ENCODE results near the gene TOGARAM2.
A peak's percentile ranks its signal among the peaks of the same experiment; 100 is the strongest.

TOGARAM2 gene

DNA sequence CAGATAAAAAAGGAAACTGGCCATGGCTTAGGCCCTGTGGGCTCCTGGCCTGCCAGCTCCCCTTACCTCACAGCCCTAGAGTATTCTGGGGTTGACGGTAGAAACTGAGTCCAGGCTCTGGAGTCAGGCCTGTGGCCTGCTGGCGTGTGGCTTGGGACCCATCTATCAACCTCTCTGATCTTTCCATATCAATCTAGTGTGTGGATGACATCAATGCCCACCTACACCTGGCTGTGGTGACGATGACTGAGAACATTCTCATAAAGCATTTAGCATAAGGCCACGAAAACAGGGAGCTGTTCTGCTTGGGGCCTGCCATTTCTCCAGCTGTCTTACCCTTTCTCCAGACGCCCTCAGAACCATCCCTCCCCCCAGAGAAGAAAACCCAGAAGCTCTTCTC is 75.4 kb downstream of the TOGARAM2 start:
- DNase-seq (ENCODE audit: low spot score): no peak

GRCh38 chr2:29057006-29057405 is 75.9 kb downstream of the TOGARAM2 start:
- no peak for DNase-seq (ENCODE audit: low spot score)

DNA sequence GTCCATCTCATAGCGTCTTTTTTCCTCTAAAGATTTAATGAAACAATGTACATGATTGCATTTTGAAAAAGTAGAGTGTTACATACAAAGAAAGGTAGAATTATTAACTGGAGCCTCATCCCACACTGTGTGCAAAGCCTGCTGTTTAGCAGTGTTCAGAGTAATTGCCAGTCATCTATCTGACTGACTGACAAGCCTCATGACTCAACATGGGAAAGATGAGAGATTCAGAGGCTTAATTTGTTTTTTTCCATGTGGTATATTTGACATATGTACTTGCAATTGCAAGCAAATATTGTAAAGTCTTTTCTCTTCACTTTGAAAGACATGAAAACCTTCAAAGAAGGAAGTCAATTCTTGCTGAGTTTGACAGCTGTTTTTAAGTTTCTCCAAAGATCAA is 78.5 kb downstream of the TOGARAM2 start:
- DNase-seq (ENCODE audit: low spot score): peak; percentile 9

- DNase-seq (ENCODE audit: low spot score): no peak
Observed at GRCh38 chr2:29060441-29060840, 79.3 kb downstream of the TOGARAM2 start.

DNA sequence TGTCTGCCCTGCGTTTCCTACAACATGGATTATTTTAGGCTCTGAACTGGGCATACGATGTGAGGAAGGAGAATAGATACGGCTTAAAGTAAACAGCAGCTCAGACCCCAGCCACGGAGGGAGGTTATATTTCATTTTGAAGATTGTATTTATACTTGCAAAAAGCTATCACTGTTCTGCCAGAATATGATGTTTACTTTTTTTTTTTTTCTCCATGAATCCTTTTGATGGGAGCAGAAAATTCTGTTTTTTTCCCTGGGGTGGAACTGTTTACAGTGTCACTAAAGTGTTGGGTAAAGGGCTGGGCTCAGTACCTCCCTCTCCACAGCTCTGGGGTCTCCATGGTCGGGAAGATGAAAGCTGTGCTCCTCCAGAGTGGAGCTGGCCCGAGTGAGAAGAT is 80.1 kb downstream of the TOGARAM2 start:
- DNase-seq (ENCODE audit: low spot score): no peak

DNA sequence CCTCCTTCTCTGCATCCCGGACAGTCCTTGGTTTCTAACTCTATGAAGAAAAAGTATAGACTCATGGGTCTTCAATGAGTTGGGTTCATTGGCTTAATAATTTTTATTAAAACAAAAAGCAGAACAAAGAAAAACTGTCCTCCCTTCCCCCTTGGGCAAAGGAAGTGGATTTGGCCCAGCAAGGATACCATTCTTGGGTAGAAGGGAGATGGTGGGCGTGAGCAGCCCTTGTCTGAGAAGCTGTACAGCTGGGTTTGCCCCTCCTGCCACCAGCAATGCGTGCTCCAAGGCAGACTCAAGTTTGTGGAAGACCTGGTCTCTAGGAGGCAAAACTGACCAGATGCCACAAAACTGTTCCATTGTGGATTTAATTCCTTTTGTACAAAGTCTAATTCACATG is 80.5 kb downstream of the TOGARAM2 start:
- DNase-seq (ENCODE audit: low spot score): no peak

DNA sequence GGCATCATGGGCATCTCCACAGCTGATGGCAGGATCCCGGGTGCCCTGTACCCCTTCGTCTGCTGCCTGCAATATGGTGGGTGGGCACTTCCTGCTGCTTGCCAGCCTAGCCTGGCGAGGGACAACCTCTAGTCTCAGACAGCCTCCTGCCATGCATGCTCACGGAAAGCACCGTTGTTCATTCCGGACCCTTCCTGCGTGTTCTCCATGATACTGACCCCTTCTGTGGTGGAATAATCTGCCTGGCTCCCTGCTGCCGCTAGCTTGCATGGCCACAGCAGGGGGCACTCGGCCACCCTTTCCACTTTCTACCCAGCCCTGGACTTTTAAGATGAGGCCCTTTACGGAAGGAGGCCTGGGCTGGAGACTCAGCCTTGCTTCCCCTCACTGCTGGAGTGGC is 81.3 kb downstream of the TOGARAM2 start:
- DNase-seq (ENCODE audit: low spot score): no peak

DNA sequence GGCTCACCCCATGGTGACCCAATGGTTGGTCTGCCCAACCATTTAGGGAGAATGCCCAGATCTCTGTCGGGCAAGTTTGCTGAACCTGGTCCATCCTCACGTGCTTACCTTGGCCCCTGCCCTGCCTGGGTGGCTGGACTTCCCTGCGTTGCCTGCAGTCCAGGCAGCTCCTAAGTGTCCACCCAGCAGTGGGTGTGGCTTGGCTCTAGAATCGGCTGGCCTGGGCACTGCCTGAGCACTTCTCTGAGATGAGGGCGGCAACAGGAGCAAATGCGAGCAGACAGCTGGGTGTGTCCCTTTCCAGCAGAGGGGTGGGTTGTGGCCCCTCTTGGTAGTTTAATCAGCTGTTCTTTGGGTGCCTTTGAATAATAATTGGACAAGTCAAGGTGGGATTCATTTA is 82.0 kb downstream of the TOGARAM2 start:
- no peak for DNase-seq (ENCODE audit: low spot score)

- no peak for DNase-seq (ENCODE audit: low spot score)
Observed at GRCh38 chr2:29063646-29064345, 82.7 kb downstream of the TOGARAM2 start.

- DNase-seq (ENCODE audit: low spot score): no peak
Observed at GRCh38 chr2:29064346-29064715, 83.2 kb downstream of the TOGARAM2 start.

- no peak for DNase-seq (ENCODE audit: low spot score)
Observed at GRCh38 chr2:29064746-29065067, 83.6 kb downstream of the TOGARAM2 start.

DNA sequence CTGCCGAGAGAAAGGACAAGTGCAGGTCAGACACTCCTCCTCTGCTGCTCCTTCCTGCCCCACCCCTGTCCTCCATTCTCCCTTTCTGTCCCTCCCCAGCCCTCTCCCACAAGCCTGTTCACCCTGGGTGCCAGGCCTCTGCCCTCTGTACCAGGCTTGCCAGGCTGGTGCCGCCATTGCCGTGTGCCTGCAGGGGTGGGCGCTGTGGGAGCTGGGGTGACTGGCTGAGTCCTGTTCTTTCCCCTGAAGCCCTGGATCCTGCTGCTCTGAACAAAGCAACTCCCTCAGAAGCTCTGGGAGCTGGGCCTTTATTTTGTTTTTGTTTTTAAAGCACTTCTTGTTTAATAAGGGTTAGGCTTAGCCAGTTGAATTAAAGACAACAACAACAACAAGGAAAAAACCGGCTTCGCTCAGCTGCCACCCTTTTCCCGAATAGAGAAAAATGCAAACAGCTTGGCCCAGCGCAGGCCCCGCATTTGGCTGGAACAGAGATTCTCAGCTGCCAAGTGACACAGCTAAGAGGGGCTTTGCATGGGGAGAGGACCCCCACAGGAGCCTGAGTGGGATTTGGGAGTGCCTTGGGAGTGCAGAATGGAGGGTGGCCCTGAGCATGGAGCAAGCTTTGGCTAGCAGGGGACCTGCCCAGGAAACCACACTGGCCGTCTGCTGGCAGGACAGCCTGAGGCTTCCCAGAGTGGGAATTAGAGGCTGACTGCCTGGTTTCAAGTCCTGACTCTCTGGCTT is 84.1 kb downstream of the TOGARAM2 start:
- no peak for DNase-seq (ENCODE audit: low spot score)

DNA sequence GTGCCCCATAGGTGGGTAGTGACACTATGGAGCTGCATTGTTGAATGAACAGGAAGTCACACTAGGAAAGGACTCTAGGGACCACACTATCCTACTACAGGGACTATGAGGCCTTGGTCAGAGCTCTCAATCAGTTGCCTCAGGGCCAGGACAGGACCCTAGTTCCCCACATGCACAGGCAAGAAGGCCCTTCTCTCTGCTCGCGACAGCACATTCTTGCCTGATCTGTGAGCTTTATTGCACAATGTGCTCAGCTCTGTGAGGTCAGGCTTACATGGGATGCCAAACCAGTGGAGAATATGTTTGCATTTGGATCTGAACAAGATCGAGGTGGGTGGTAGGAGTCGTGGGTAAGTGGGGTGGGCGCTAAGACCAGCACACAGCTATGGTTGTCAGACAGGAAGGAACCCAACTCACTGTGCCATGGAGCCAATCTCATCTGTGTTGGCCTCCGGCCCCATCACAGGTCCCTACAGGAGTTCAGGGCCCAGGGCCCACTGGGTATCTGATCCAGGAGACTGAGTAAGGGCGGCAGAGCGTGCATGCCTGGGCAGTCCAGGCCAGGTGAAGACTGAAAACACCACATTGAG is 85.3 kb downstream of the TOGARAM2 start:
- no peak for DNase-seq (ENCODE audit: low spot score)

DNA sequence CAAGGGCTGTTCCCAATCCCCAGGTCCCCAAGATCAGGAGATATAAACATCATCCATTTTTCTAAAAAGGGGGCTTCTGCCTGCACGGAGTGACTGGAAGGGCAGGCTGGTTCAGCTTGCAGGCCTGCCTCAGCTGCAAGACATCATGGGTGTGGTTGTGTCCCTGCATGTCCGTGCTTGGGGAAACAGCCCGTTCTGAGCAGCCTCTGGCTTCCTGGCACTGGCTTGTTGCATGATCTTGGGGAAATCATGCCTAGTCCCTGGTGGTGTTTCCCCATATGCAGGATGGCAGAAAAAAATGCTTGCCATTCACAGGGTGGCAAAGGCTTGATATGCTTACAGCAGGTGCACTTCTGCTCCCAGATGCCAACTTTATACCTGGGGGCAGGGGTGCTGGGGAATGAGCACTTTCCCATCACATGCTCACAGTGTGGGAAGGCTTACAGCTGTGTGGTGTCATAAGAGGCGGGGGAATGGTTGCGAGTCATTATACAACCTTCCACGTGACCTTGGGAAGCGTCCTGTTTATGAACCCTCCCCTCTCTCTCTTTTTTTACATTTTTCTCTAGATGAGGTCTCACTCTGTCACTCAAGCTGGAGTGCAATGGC is 86.0 kb downstream of the TOGARAM2 start:
- DNase-seq (ENCODE audit: low spot score): no peak

DNA sequence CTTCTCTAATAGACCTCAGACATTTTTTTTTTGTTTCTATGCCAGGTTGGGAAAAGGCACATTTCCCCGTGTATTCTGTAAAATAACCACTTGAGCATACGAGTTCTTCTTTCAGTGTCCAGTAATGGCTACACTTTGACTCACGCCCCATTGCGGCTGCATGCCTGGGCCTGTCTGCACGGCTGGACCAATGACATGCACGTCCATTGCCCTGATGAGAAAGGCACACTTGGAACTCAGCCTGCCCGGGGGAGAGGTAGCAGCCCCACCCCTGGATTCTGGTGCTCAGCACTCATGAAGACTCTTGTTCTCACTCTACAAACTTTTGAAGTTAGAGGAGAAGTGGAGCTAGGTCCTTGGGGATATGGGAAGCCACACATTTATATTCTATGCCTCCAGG is 87.4 kb downstream of the TOGARAM2 start:
- DNase-seq (ENCODE audit: low spot score): no peak

DNA sequence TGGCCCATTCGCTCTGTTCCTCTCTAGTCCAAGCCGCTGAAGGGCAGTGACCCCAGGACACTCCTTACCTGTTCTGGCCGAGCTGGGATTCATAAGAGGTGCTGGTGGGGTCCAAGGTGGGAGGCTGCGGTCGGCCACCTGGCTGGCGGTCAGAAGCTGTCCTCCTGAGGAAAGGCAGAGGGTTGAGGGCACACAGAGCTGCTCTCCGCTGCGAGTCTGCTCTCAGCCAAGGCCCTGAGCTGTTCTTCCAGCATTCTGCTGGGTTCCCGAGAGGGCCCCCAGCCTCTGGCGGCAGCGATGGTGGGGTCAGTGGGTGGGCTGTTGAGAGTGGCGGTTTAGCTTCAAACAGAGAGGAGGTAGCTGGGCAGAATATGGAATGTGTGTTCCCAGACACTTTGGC is 89.4 kb downstream of the TOGARAM2 start:
- no peak for DNase-seq (ENCODE audit: low spot score)

DNA sequence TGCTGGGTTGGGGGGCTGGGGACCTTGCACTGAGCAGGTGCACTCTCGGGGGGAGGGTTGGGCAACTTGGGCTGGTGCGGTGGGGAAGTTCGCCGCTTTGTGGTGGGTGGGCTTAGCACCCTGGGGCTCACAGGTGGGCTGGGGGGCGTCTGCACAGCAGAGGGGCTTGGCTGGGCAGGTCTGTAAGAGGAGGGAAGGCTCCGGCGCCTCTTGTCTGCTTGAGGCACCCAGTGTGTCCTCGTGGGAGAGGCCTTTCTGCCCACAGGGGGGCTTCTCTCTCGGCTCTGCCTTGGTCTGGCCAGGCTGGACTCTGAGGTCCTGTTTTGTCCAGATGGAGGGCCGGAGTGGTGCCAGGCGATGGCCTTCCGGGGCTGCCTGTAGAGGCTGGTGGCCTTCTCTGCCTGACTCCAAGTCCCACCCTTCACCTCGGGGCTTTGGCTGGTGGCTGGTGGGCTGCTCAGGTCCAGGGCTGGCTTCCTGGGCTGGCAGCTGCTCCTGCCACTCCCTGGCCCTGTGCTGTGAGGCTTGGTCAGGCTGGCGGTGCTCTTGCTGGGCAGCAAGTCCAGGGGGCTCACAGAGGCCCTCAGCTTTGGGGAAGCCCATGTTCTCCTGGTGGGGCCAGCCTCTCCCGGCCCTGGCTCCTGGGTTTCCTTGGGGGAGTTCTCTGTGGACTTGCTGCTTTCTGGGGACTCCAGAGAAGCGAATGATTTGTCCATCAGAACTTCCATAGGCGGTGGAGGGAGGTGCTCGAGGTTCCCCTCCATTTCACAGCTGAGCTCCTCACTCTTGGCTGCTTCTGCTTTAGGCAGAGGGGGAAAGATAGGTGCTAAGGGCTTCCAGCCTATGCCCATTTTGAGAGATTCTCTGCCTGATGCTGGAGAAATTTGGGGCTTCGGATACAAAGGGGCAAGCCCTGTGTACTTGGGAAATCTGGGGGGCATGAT is 90.2 kb downstream of the TOGARAM2 start:
- DNase-seq (ENCODE audit: low spot score): no peak

- DNase-seq (ENCODE audit: low spot score): no peak
Observed at GRCh38 chr2:29072251-29072650, 91.2 kb downstream of the TOGARAM2 start.

- DNase-seq (ENCODE audit: low spot score): no peak
Observed at GRCh38 chr2:29072971-29073725, 92.0 kb downstream of the TOGARAM2 start.

DNA sequence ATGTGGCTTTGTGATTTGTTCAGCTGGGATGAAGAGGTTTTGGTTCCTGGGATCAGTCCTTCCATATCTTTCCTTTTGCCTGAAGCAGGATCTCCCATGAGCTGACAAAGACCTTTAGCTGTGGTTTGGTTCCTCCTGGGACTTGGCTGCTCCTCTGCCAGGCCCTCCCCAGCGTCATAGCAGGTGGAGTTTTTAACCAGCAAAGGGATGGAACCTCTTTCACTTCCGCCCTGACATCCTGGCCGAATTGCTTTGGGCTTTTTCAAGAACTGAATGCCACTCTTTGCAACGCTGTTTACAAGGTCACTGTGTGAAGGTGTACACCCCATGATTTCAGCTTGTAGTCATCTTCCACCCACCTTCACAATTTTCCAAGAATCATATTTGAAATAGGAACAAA is 92.8 kb downstream of the TOGARAM2 start:
- DNase-seq (ENCODE audit: low spot score): no peak

GRCh38 chr2:29074411-29074810 is 93.3 kb downstream of the TOGARAM2 start, which contains the start of gene PCARE:
Gene PCARE (minus strand): TSS chr2:29074523. CDS start chr2:29074261, 262 bp downstream.
- no peak for DNase-seq (ENCODE audit: low spot score)
